ENCODE data around the gene MYH6.
"Not testable (repeated sequence)": the region's sequence is repeated elsewhere in the genome, so short reads cannot be mapped to it uniquely, and the experiment has no call there.

The MYH6 gene

GRCh38 chr14:23435543-23436326 is 27.7 kb upstream of the MYH6 start, which contains the start of gene MYH7:
Gene MYH7, minus strand, starts transcription at chr14:23435660. Its CDS starts 1,928 bp downstream, at chr14:23433732.
- no peak for DNase-seq (ENCODE audit: low spot score)

DNA sequence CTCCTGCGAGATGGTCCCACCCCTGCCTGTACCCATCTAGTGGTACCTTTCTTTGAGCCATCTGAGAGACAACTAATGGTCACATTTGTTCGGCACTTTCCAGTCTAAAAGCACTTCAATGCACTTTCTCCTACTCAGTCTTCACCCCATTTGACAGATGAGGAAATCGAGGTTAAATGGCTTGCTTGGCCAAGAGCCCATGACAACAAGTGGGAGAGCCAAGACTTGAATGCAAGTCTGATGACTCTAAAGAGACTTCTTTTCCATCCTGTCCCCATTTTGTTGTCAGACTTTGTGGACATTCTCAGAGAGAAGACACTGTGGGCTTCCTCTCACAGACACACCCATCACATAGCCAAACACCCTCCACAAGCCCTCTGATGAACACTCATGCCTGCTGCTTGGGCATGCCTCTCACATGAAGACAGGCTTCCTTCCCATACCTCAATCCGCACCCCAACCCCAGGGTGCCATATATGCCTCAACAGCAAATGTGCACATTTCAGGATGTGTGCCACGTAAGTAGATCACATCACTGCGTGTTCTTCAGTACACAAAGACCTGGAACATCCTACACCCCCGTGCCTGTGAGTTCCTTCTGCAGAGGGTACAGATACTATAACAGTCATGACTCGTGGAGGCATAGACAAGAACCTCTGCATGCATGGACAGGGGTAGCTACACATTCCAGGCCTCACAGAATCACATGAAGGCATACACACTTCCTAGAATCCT is 26.6 kb upstream of the MYH6 start:
- no peak for DNase-seq (ENCODE audit: low spot score)

DNA sequence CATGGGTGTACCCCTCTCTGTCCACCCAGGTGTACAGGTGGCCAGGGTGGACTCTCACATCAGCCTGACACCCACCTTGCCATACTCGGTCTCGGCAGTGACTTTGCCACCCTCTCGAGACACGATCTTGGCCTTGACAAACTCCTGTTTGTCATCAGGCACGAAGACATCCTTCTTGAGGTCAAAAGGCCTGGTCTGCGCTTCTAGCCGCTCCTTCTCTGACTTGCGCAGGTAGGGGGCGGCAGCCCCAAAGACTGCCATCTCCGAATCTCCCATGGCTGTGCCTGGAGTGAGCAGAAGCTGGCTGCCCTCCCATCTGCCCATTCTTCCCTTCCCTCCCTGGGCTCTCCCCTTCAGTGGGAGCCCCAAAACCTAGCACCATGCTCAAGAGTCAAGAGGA is 25.4 kb upstream of the MYH6 start:
- DNase-seq (ENCODE audit: low spot score), result no peak

GRCh38 chr14:23432946-23433345 is 24.9 kb upstream of the MYH6 start:
- DNase-seq (ENCODE audit: low spot score), result no peak

- no peak for DNase-seq (ENCODE audit: low spot score)
These were observed 24.2 kb upstream of the MYH6 start for GRCh38 chr14:23432102-23432925.

DNA sequence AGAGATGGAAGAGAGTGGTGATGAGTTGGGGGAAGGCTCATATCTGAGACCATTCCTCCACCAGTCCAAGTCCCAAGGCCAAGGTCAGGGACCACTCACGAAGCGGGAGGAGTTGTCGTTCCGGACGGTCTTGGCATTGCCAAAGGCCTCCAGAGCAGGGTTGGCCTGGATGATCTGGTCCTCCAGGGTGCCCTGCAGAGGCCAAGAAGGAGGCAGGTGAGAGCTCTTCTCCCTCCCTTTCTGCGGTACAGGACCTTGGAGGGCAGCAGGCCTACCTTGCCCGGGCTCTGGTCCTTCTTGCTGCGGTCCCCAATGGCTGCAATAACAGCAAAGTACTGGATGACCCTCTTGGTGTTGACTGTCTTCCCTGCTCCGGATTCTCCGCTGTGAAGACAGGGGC is 23.4 kb upstream of the MYH6 start:
- DNase-seq (ENCODE audit: low spot score), result no peak

DNA sequence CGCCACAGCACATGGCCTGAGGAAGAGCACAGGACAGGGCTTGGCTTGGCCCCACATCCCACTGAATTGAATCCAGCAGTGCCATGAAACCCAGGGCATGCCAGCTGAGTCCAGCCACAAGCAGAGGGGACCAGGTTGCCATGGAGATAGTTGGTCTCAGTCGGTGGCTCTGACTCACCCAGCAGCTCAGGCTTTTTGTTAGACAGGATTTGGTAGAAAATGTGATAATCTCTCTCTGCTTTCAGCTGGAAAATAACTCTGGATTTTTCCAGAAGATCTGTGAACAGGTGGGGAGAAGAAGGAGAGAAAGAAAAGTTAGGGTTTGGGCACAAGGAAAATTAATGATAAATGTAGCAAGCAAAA is 22.6 kb upstream of the MYH6 start:
- no peak for DNase-seq (ENCODE audit: low spot score)

DNA sequence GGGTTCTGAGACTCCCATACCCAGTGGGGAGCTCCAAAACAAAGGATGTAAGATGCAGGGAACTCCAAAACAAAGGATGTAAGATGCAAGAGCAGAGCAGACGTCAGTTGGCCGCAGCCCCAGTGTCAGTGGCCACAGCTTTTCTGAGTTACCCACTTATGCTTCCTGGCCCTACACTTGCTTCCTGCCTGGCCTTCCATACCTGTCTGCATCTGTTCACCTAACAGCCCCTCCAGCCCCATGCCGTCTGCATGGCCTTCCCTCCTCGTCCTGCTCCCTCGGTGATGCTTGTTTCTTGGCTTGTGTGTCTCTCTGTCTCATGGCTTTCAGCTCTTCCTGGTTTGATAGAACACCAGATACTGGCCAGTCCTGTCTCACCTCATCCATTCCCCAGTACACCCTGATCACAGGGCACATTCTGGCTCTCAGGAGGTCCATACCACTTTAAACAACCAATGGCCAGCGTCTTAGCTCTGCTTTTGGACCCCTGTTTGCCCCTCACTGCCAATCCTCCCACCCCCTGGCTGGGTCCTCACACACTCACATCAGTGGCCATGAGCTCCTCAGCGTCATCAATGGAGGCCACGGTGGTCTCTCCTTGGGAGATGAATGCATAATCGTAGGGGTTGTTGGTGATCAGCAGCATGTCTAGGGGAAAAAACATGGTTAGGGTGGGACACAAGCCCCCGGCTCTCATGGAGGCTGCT is 22.1 kb upstream of the MYH6 start:
- no peak for DNase-seq (ENCODE audit: low spot score)

- no peak for DNase-seq (ENCODE audit: low spot score)
These were observed 20.8 kb upstream of the MYH6 start for GRCh38 chr14:23428686-23429495.

- DNase-seq (ENCODE audit: low spot score), result not testable (repeated sequence)
These were observed 17.7 kb upstream of the MYH6 start for GRCh38 chr14:23425798-23426197.

DNA sequence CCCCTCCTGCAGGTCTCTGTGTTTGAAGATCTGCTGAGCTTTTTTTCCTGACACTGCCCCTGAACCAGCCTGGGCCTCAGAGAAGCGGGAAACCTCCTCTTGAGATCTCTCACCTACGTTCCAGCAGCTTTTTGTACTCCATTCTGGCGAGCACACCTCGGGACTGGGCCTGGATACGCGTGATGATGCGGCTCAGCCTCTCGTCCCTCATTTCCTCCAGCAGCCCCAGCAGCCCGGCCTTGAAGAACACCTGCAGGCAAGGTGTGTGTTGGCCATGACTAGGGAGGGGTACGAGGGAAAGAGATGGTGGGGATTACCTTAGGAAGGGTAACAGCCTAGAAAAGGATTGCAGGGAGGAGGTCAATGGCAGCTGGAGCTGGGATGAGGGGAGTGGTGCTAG is 17.1 kb upstream of the MYH6 start:
- DNase-seq (ENCODE audit: low spot score), result no peak

DNA sequence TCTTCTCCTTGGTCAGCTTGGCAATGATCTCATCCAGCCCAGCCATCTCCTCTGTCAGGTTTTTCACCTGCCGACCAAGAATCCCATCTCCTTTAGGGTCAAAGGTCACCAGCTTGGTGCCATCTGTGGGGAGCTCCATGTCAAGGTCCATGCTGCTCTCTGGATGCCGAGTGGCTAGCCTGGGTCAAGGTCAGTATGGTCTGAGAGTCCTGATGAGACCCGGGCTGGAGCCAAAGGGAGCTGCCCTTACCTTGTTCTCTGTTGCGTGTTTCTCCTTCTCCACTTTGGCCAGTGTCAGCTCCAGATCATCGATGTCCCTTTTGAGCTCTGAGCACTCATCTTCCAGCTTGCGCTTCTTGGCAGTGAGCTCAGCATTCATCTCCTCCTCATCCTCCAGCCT is 15.6 kb upstream of the MYH6 start:
- DNase-seq (ENCODE audit: low spot score), result no peak

DNA sequence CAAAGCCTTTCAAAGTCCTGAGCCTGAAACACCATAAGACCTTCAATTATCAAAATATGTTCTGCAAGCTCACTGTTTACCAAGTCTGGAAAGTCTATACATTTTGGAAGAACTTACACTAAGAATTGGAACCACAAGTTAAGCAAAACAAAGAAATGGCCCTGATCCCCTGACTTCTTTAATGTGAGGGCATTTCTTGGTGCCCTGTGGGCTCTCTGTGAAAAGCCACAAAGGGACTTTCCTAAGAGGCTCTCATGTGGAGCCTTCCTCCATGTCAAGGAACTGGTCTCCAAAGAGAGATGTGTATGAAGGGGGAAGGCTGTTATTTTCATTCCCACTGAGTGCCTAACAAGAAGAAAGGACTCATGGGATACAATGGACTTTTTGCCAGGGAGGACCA is 13.5 kb upstream of the MYH6 start:
- no peak for DNase-seq (ENCODE audit: low spot score)

GRCh38 chr14:23419646-23420045 is 11.6 kb upstream of the MYH6 start:
- DNase-seq (ENCODE audit: low spot score), result not testable (repeated sequence)

DNA sequence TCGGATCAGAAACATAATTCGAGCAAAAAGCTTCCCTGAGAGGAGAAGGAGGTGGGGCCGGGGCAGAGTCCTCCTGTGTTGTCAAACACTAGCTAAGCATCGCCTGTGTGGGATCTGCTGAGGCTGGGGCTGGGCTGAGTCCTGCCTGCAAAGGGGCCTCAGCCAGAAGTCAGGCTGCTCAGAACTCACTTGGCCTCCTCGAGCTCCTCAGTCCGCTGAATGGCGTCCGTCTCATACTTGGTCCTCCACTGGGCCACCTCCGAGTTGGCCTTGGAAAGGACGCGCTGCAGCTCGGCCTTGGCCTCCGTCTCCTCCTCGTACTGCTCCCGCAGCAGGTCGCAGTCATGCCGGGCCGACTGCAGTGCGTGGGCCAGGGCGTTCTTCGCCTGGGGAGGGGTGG is 9.9 kb upstream of the MYH6 start:
- DNase-seq (ENCODE audit: low spot score), result no peak

DNA sequence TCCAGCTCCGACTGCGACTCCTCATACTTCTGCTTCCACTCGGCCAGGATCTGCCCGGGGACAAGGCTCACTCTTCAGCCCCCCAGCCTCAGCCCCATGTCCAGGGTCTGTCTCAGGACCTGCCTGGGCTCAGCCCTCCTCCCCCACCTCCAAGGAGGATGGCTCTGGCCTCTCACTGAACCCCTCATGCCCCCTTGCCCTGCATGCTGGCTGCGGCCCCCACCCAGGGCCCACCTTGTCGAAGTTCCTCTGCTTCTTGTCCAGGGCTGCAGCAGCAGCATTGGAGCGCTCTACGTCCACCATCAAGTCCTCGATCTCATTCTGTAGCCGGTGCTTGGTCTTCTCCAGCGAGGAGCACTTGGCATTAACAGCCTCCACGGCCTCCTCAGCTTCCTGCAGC is 9.2 kb upstream of the MYH6 start:
- not testable (repeated sequence) for DNase-seq (ENCODE audit: low spot score)

DNA sequence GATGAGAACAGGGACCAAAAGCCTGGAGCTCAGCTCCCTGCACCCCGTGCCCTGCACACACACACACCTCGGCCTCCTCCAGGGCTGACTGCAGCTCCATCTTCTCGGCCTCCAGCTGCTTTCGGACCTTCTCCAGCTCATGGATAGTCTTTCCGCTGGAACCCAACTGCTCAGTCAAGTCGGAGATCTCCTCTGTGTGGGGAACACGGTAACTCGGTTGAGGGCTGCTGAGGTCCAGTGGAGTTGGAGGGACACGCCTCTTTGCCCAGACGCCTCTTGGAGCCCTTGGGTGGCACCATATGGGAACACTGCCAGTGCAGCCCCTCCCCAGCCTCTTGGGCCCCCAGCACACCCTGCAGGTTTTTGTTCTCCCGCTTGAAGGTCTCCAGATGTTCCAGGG is 8.7 kb upstream of the MYH6 start:
- no peak for DNase-seq (ENCODE audit: low spot score)

GRCh38 chr14:23415821-23416778 is 8.0 kb upstream of the MYH6 start:
- no peak for DNase-seq (ENCODE audit: low spot score)

DNA sequence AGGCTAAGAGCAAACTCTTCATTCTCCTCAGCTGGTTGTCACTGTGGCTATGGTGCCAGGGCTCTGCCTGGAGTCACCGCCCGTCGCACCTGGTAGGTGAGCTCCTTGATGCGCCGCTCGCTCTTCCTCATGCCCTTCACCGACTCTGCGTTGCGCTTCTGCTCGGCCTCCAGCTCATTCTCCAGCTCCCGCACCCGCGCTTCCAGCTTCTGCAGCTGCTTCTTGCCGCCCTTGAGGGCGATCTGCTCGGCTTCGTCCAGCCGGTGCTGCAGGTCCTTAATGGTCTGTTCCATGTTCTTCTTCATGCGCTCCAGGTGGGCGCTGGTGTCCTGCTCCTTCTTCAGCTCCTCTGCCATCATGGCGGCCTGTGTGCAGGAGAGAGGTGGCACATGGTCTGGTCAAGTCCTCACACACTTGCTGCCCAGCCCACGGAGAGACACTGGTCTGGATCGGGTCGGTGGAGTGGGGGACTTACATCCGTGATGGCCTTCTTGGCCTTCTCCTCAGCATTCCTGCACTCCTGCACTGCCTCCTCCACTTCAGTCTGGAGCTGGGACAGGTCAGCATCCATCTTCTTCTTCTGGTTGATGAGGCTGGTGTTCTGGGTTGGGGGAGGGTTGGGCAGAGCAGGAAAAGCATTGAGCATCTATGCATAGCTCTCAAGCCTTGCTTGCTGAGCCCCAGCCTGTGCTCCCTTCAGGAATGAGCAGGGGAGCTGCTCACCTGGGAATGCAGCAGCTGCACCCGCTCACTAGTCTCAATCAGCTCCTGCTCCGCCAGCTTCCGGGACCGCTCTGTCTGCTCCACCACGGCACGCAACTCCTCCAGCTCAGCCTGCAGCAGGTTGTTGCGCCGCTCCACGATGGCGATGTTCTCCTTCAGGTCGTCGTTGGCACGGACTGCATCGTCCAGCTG is 7.1 kb upstream of the MYH6 start:
- no peak for DNase-seq (ENCODE audit: low spot score)

Data from cerebellar cortex (tissue), 1 donor.